Stimulated activated CD4-positive, alpha-beta T cell treated with anti-CD3 and anti-CD28 coated beads, Interleukin-12 subunit alpha, Interleukin-12 subunit beta, amount 100 ng/mL, for 24 hours (primary cell): Measurements from ENCODE around the gene SMS.

ENCODE experiments used
- DNase-seq, 2 experiments: peaks; one replicate each; pipeline ENCODE4 v3.0.0-alpha.2; 2020; ENCODE audit warnings: low read depth in 2 of 2

Gene SMS

GRCh38 chrX:22037911-22038537 lies 97.5 kb downstream of the SMS start:
- DNase-seq: no peak

GRCh38 chrX:22039541-22039940 lies 99.0 kb downstream of the SMS start:
- no peak for DNase-seq

- DNase-seq: no peak
Observed at GRCh38 chrX:22040184-22040583, 99.7 kb downstream of the SMS start.

- DNase-seq: no peak
Observed at GRCh38 chrX:22041907-22042530, 101.5 kb downstream of the SMS start.

- no peak for DNase-seq
Observed at GRCh38 chrX:22043872-22044271, 103.4 kb downstream of the SMS start.
